ENCODE results near the gene VSIG2. TPM values are rescaled to one million over a fixed set of nuclear protein-coding genes. Genes with fewer than 3 reads are reported as not detected.

The VSIG2 gene
- total RNA-seq, 6 donors from 2014 or later = 32.5 to 55.3 (median 40.2) TPM

GRCh38 chr11:124739479-124740276, 12.4 kb downstream of the VSIG2 start, which contains the start of gene NRGN:
TSS of gene NRGN (plus strand) at chr11:124739942. CDS start at chr11:124740085, 143 bp downstream.
- H3K9me3 ChIP-seq = no peaks in the 10 kb centered on the region
- 3 to 4% methylated on average over 25 to 49 of the region's 59 CpGs for WGBS, 2 donors

GRCh38 chr11:124738713-124739478, 13.2 kb downstream of the VSIG2 start:
- Histone ChIP-seq H3K4me3 (peak overlapping the region in 2 of 4 donors; percentile 75 to 82), H3K27ac (peak overlapping the region in 1 of 4 donors; percentile 77), H3K27me3 (no peaks in the 10 kb centered on the region), H3K36me3 (no peaks in the 10 kb centered on the region), H3K9me3 (no peaks in the 10 kb centered on the region), H3K4me1 (peaks cover 10 to 25% (median 17%) of the 10 kb centered on the region in 4 donors)
- WGBS, 2 donors = 84 to 88% methylated on average over 21 of the region's 21 CpGs
- ATAC-seq (ENCODE audit: low FRiP score in 2 of 2) (no peak), DNase-seq (peak in 1 of 2 donors; percentile 81)
- TF ChIP-seq EP300 (IDR thresholded peaks at IDR 0.05) (no peak), CTCF (IDR thresholded peaks at IDR 0.05) (no peak), POLR2A (IDR thresholded peaks at IDR 0.05) (no peak)

More at GRCh38 chr11:124739479-124740276, 12.4 kb downstream of the VSIG2 start, which contains the start of gene NRGN:
- H3K27ac ChIP-seq = peak within 1 kb of the TSS; percentile 47 to 78 (median 66)
- TF ChIP-seq POLR2AphosphoS5 (IDR thresholded peaks at IDR 0.05) = peak in 1 of 2 donors; percentile 60
- TF ChIP-seq CTCF (IDR thresholded peaks at IDR 0.05) = peak in 1 of 6 experiments; percentile 4
- TF ChIP-seq POLR2A (IDR thresholded peaks at IDR 0.05) = peak in 1 of 4 donors; percentile 60
- no peak for TF ChIP-seq EP300 (IDR thresholded peaks at IDR 0.05)
- DNase-seq (peak; percentile 94 to 96), ATAC-seq (ENCODE audit: low FRiP score in 2 of 2) (peak; percentile 96 to 98)
- H3K27me3 ChIP-seq = no peaks in the 10 kb centered on the region
- H3K36me3 ChIP-seq = no peaks in the 10 kb centered on the region
- peaks cover 10 to 25% (median 17%) of the 10 kb centered on the region in 4 donors for H3K4me1 ChIP-seq
- H3K4me3 ChIP-seq = peak within 1 kb of the TSS; percentile 62 to 82 (median 76)

GRCh38 chr11:124737638-124738305, 14.3 kb downstream of the VSIG2 start:
- Histone ChIP-seq H3K4me3 (no peak overlapping the region), H3K27me3 (no peaks in the 10 kb centered on the region), H3K27ac (no peak overlapping the region), H3K4me1 (peaks cover 10 to 25% (median 17%) of the 10 kb centered on the region in 4 donors), H3K36me3 (no peaks in the 10 kb centered on the region), H3K9me3 (no peaks in the 10 kb centered on the region)
- 87 to 93% methylated on average over 7 of the region's 7 CpGs for WGBS, 2 donors
- TF ChIP-seq CTCF (IDR thresholded peaks at IDR 0.05) (no peak), EP300 (IDR thresholded peaks at IDR 0.05) (no peak), POLR2AphosphoS5 (IDR thresholded peaks at IDR 0.05) (no peak), POLR2A (IDR thresholded peaks at IDR 0.05) (no peak)
- ATAC-seq (ENCODE audit: low FRiP score in 2 of 2) = no peak
- DNase-seq = no peak

- Histone ChIP-seq H3K9me3 (no peaks in the 10 kb centered on the region), H3K4me1 (peaks cover 13 to 27% (median 21%) of the 10 kb centered on the region in 4 donors), H3K36me3 (no peaks in the 10 kb centered on the region), H3K27ac (no peak overlapping the region), H3K27me3 (no peaks in the 10 kb centered on the region), H3K4me3 (no peak overlapping the region)
- TF ChIP-seq EP300 (IDR thresholded peaks at IDR 0.05) = no peak
- no peak for TF ChIP-seq POLR2A (IDR thresholded peaks at IDR 0.05)
- TF ChIP-seq CTCF (IDR thresholded peaks at IDR 0.05) = no peak
- no peak for TF ChIP-seq POLR2AphosphoS5 (IDR thresholded peaks at IDR 0.05)
- ATAC-seq (ENCODE audit: low FRiP score in 2 of 2) (no peak), DNase-seq (peak in 1 of 2 donors; percentile 70)
- WGBS, 2 donors = 59 to 61% methylated on average over 3 of the region's 3 CpGs
Observed at GRCh38 chr11:124736736-124737135, 15.3 kb downstream of the VSIG2 start.

Data from upper lobe of left lung (tissue), 6 donors.